ENCODE measurements around the gene TMEM138.

The TMEM138 gene

GRCh38 chr11:61361741-61362541, at the start of gene TMEM138, which contains the start of gene CYB561A3:
TMEM138 (plus strand) TSS chr11:61362374; CDS start chr11:61364391, 2,017 bp downstream.
CYB561A3 (minus strand) TSS chr11:61361882; CDS start chr11:61356713, 5,169 bp downstream.
- Mint-ChIP-seq H3K27ac (peak within 1 kb of the TSS; percentile 97), H3K4me1 (ENCODE audit: low read depth) (peaks cover 33% of the 10 kb centered on the region), H3K27me3 (ENCODE audit: low read depth) (no peaks in the 10 kb centered on the region), H3K4me3 (peak within 1 kb of the TSS; percentile 98), H3K9me3 (no peaks in the 10 kb centered on the region), H3K36me3 (ENCODE audit: low read depth) (peaks cover 3% of the 10 kb centered on the region)

- no peak overlapping the region for H3K27ac Mint-ChIP-seq
- no peaks in the 10 kb centered on the region for H3K4me1 Mint-ChIP-seq (ENCODE audit: low read depth)
- no peaks in the 10 kb centered on the region for H3K27me3 Mint-ChIP-seq (ENCODE audit: low read depth)
- H3K9me3 Mint-ChIP-seq, result no peaks in the 10 kb centered on the region
- no peak overlapping the region for H3K4me3 Mint-ChIP-seq
- peaks cover 42% of the 10 kb centered on the region for H3K36me3 Mint-ChIP-seq (ENCODE audit: low read depth)
Measured at GRCh38 chr11:61315260-61315659, 46.9 kb upstream of the TMEM138 start.

- no peak overlapping the region for H3K27ac Mint-ChIP-seq
- H3K4me3 Mint-ChIP-seq, result no peak overlapping the region
- H3K4me1 Mint-ChIP-seq (ENCODE audit: low read depth), result peaks cover 15% of the 10 kb centered on the region
- peaks cover 64% of the 10 kb centered on the region for H3K36me3 Mint-ChIP-seq (ENCODE audit: low read depth)
- H3K9me3 Mint-ChIP-seq, result no peaks in the 10 kb centered on the region
- H3K27me3 Mint-ChIP-seq (ENCODE audit: low read depth), result no peaks in the 10 kb centered on the region
Measured at GRCh38 chr11:61325649-61326414, 36.3 kb upstream of the TMEM138 start.

- Mint-ChIP-seq H3K4me1 (ENCODE audit: low read depth) (peaks cover 29% of the 10 kb centered on the region), H3K27ac (no peak overlapping the region), H3K27me3 (ENCODE audit: low read depth) (no peaks in the 10 kb centered on the region), H3K4me3 (no peak overlapping the region), H3K36me3 (ENCODE audit: low read depth) (peaks cover 62% of the 10 kb centered on the region), H3K9me3 (no peaks in the 10 kb centered on the region)
Measured at GRCh38 chr11:61327669-61328071, 34.5 kb upstream of the TMEM138 start.

- Mint-ChIP-seq H3K36me3 (ENCODE audit: low read depth) (peaks cover 56% of the 10 kb centered on the region), H3K4me1 (ENCODE audit: low read depth) (peaks cover 31% of the 10 kb centered on the region), H3K4me3 (no peak overlapping the region), H3K9me3 (no peaks in the 10 kb centered on the region), H3K27me3 (ENCODE audit: low read depth) (no peaks in the 10 kb centered on the region), H3K27ac (no peak overlapping the region)
Measured at GRCh38 chr11:61328351-61328750, 33.8 kb upstream of the TMEM138 start.

GRCh38 chr11:61329871-61330270, 32.3 kb upstream of the TMEM138 start:
- Mint-ChIP-seq H3K4me3 (no peak overlapping the region), H3K27ac (no peak overlapping the region)

GRCh38 chr11:61331651-61332050, 30.5 kb upstream of the TMEM138 start:
- H3K27me3 Mint-ChIP-seq (ENCODE audit: low read depth), result no peaks in the 10 kb centered on the region
- H3K4me3 Mint-ChIP-seq, result peak overlapping the region; percentile 96
- no peaks in the 10 kb centered on the region for H3K9me3 Mint-ChIP-seq
- peaks cover 44% of the 10 kb centered on the region for H3K4me1 Mint-ChIP-seq (ENCODE audit: low read depth)
- peak overlapping the region; percentile 86 for H3K27ac Mint-ChIP-seq
- peaks cover 32% of the 10 kb centered on the region for H3K36me3 Mint-ChIP-seq (ENCODE audit: low read depth)

More at GRCh38 chr11:61329871-61330270, 32.3 kb upstream of the TMEM138 start:
- H3K9me3 Mint-ChIP-seq, result no peaks in the 10 kb centered on the region
- H3K27me3 Mint-ChIP-seq (ENCODE audit: low read depth), result no peaks in the 10 kb centered on the region
- peaks cover 41% of the 10 kb centered on the region for H3K4me1 Mint-ChIP-seq (ENCODE audit: low read depth)
- H3K36me3 Mint-ChIP-seq (ENCODE audit: low read depth), result peaks cover 47% of the 10 kb centered on the region

GRCh38 chr11:61332281-61332796, 29.8 kb upstream of the TMEM138 start:
- Mint-ChIP-seq H3K36me3 (ENCODE audit: low read depth) (peaks cover 32% of the 10 kb centered on the region), H3K27me3 (ENCODE audit: low read depth) (no peaks in the 10 kb centered on the region), H3K9me3 (no peaks in the 10 kb centered on the region), H3K4me3 (peak overlapping the region; percentile 96), H3K27ac (peak overlapping the region; percentile 86), H3K4me1 (ENCODE audit: low read depth) (peaks cover 49% of the 10 kb centered on the region)

- Mint-ChIP-seq H3K36me3 (ENCODE audit: low read depth) (peaks cover 27% of the 10 kb centered on the region), H3K9me3 (no peaks in the 10 kb centered on the region), H3K27me3 (ENCODE audit: low read depth) (no peaks in the 10 kb centered on the region), H3K4me3 (peak within 1 kb of the TSS; percentile 96), H3K27ac (peak within 1 kb of the TSS; percentile 97), H3K4me1 (ENCODE audit: low read depth) (peaks cover 46% of the 10 kb centered on the region)
Measured at GRCh38 chr11:61332797-61333549, 29.2 kb upstream of the TMEM138 start, which contains the start of the genes DDB1 and TKFC. DDB1 (minus strand) TSS chr11:61333105; CDS start chr11:61332968, 137 bp downstream. TKFC (plus strand) TSS chr11:61333228; CDS start chr11:61334729, 1,501 bp downstream.

- H3K4me3 Mint-ChIP-seq, result peak overlapping the region; percentile 96
Measured at GRCh38 chr11:61333550-61334433, 28.4 kb upstream of the TMEM138 start.

GRCh38 chr11:61334434-61335354, 27.5 kb upstream of the TMEM138 start:
- peak overlapping the region; percentile 97 for H3K27ac Mint-ChIP-seq
- H3K4me1 Mint-ChIP-seq (ENCODE audit: low read depth), result peaks cover 41% of the 10 kb centered on the region
- peak overlapping the region; percentile 96 for H3K4me3 Mint-ChIP-seq
- H3K27me3 Mint-ChIP-seq (ENCODE audit: low read depth), result no peaks in the 10 kb centered on the region
- peaks cover 18% of the 10 kb centered on the region for H3K36me3 Mint-ChIP-seq (ENCODE audit: low read depth)
- no peaks in the 10 kb centered on the region for H3K9me3 Mint-ChIP-seq

More at GRCh38 chr11:61333550-61334433, 28.4 kb upstream of the TMEM138 start:
- Mint-ChIP-seq H3K4me1 (ENCODE audit: low read depth) (peaks cover 46% of the 10 kb centered on the region), H3K36me3 (ENCODE audit: low read depth) (peaks cover 24% of the 10 kb centered on the region), H3K27ac (peak overlapping the region; percentile 97), H3K27me3 (ENCODE audit: low read depth) (no peaks in the 10 kb centered on the region), H3K9me3 (no peaks in the 10 kb centered on the region)

GRCh38 chr11:61335355-61335710, 26.8 kb upstream of the TMEM138 start:
- H3K9me3 Mint-ChIP-seq, result no peaks in the 10 kb centered on the region
- H3K27ac Mint-ChIP-seq, result peak overlapping the region; percentile 62
- no peak overlapping the region for H3K4me3 Mint-ChIP-seq
- no peaks in the 10 kb centered on the region for H3K27me3 Mint-ChIP-seq (ENCODE audit: low read depth)
- peaks cover 36% of the 10 kb centered on the region for H3K4me1 Mint-ChIP-seq (ENCODE audit: low read depth)
- peaks cover 13% of the 10 kb centered on the region for H3K36me3 Mint-ChIP-seq (ENCODE audit: low read depth)

Measured in T-helper 1 cell treated with Interleukin-12 subunit alpha and Interleukin-12 subunit beta and Interleukin-4 antibody, amounts not matched to agents 30 μg/mL and 1 μg/mL, for 36 hours (primary cell).